Rectal smooth muscle tissue (tissue), 1 donor: ENCODE measurements around the gene ATP12A.

Experiments used
- H3K27ac ChIP-seq: one replicate; pipeline ENCODE4 v1.7.0; 2013; ENCODE audit warnings: low read depth, low read length, inconsistent platforms
- H3K27me3 ChIP-seq: one replicate; pipeline ENCODE4 v1.7.0; 2013; ENCODE audit warnings: low read length; ENCODE audit not compliant: control insufficient read depth, insufficient read depth
- H3K36me3 ChIP-seq: one replicate; pipeline ENCODE4 v1.7.0; 2013; ENCODE audit warnings: low read length; ENCODE audit not compliant: control insufficient read depth, insufficient read depth
- H3K4me1 ChIP-seq: one replicate; pipeline ENCODE4 v1.7.0; 2013; ENCODE audit warnings: low read length; ENCODE audit not compliant: control insufficient read depth, insufficient read depth
- H3K4me3 ChIP-seq: one replicate; pipeline ENCODE4 v1.7.0; 2013; ENCODE audit warnings: low read length
- H3K9ac ChIP-seq: one replicate; pipeline ENCODE4 v1.7.0; 2013; ENCODE audit warnings: low read length

The ATP12A gene

DNA sequence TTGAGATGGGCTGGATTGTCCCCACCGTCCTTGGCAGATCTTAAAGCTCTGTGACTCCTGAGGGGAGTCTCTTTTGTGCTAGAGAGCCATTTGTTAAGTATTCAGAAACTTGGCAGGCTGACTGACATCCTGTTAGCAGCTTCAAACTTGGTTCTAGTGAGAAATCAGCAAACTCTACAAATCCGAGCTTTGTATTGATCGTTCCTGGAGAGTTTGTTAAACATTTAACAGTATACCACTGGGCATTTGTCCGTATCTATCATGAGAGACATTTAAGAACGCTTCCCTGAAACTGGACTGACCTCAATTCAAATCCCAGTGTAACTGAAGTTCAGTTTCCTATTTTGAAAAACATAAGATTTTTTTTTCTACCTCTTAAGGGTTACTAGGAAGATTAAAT is 3.1 kb downstream of the ATP12A start:
- Histone ChIP-seq H3K4me3 (no peak overlapping the region), H3K9ac (no peak overlapping the region), H3K27ac (no peak overlapping the region), H3K36me3 (no peaks in the 10 kb centered on the region), H3K27me3 (peaks cover 10% of the 10 kb centered on the region), H3K4me1 (no peaks in the 10 kb centered on the region)

DNA sequence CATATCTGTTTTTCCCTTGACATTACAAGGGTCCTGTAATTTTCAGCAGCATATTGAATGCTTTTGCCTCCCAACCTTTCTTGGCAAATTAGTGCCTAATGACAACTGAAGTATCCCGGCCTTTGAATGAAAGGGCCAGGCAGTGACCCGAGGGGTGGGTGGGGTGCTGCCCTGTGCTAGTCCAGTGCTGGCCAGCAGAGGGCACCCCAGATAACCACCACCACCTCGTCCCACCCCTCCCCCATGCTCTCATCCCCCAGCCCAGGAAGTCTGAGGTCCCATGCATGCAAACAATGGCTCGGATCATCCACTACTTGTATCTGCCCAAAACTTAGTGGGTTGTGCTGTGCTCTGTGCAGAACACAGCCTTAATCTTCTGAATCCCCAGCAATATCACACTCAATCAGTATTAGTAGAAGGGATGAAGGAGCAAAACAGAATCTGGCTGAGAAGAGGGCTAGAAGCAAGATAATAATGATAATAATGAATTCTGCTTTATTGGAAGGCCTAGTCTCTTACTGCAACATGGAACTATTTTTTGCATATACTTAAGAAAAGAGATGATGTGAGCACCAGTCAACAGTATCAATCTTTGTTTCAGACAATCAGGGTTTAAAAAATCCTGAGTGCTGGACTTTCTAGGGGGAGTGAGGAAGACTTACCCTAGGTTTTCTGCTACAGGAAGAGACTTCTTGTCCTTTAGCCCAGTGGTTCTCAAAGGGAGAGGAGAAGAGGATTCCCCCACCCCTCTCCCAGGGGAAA is 3.8 kb downstream of the ATP12A start:
- peaks cover 11% of the 10 kb centered on the region for H3K27me3 ChIP-seq
- H3K4me1 ChIP-seq: no peaks in the 10 kb centered on the region
- no peaks in the 10 kb centered on the region for H3K36me3 ChIP-seq
- no peak overlapping the region for H3K4me3 ChIP-seq
- no peak overlapping the region for H3K27ac ChIP-seq
- H3K9ac ChIP-seq: no peak overlapping the region

DNA sequence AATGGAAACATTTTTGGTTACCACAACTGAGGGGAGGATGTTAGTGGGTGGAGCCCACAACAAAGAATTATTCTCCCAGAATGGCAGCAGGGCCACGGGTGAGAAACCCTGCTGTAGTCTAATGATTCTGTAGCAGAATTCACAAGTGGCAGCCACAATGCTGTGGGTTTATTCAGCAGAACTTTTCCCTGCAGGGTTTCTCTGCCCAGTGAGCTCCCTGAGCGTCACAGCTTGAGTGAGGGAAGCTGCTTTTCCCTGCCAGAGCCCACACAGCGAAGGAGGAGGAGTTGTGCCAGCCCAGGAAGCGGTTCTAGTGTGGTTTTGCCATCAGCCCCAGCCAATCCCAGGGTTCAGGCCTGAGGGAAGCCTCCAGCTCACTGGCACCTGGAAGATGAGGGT is 4.4 kb downstream of the ATP12A start:
- Histone ChIP-seq H3K27ac (no peak overlapping the region), H3K4me3 (no peak overlapping the region), H3K36me3 (no peaks in the 10 kb centered on the region), H3K4me1 (no peaks in the 10 kb centered on the region), H3K9ac (no peak overlapping the region), H3K27me3 (peaks cover 11% of the 10 kb centered on the region)

DNA sequence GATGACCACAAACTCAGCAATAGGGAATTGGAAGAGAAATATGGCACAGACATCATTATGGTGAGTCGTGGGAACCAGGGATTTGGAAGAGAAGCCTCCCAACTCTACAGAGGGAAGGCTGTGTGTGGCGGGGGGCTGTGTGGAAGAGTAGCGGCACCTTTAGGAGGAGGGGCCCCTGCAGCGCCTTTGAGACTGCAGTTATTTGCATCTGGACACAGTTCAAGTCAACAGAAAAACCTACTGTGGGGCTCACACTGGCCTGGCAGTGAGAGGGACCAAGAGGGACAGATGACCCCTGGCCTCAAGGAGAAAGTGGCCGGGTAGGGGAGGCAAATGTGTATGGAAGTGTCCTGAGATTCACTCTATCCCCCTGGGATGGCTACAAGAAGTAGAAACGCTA is 5.1 kb downstream of the ATP12A start:
- H3K9ac ChIP-seq: no peak overlapping the region

DNA sequence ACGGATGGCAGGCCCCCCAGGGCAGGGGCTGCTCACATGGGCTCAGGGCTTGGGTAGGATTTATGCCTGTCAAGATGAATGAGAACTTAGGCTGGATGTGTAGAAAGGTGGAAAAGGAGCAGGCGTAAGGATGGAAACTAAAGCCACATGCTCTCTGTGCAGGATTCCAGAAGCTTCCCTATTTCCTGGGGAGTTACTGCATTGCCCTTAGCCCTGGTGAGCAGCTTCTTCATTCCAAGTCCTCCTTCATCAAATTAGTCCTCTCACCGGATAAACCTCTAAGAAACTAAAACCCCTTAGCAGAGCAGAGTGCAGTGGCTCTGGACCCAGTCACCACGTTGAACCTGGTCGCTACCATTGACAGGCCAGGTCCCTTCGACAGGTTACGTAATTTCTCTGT is 7.4 kb downstream of the ATP12A start:
- no peak overlapping the region for H3K4me3 ChIP-seq
- H3K27me3 ChIP-seq: peaks cover 4% of the 10 kb centered on the region

More for the DNA sequence above, 5.1 kb downstream of the ATP12A start:
- H3K4me1 ChIP-seq: no peaks in the 10 kb centered on the region
- no peak overlapping the region for H3K27ac ChIP-seq
- no peak overlapping the region for H3K4me3 ChIP-seq
- peaks cover 11% of the 10 kb centered on the region for H3K27me3 ChIP-seq
- no peaks in the 10 kb centered on the region for H3K36me3 ChIP-seq

DNA sequence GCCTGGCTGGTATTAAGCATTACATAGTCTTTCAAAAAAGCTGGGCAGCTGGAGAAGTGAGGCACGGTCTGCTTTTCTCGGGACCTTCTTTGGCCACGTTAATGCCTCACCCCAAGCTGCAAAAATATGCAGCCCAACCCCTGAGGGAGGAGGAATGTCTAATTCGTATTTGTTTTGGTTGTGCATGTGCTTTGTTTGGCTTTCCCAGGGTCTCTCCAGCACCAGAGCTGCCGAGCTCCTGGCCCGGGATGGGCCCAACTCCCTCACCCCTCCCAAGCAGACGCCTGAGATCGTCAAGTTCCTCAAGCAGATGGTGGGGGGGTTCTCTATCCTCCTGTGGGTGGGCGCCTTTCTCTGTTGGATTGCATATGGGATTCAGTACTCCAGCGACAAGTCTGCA is 7.9 kb downstream of the ATP12A start:
- Histone ChIP-seq H3K4me3 (no peak overlapping the region), H3K4me1 (no peaks in the 10 kb centered on the region), H3K9ac (no peak overlapping the region), H3K36me3 (no peaks in the 10 kb centered on the region), H3K27me3 (peaks cover 4% of the 10 kb centered on the region), H3K27ac (no peak overlapping the region)

More for the DNA sequence above, 7.4 kb downstream of the ATP12A start:
- Histone ChIP-seq H3K27ac (no peak overlapping the region), H3K4me1 (no peaks in the 10 kb centered on the region), H3K36me3 (no peaks in the 10 kb centered on the region), H3K9ac (no peak overlapping the region)

DNA sequence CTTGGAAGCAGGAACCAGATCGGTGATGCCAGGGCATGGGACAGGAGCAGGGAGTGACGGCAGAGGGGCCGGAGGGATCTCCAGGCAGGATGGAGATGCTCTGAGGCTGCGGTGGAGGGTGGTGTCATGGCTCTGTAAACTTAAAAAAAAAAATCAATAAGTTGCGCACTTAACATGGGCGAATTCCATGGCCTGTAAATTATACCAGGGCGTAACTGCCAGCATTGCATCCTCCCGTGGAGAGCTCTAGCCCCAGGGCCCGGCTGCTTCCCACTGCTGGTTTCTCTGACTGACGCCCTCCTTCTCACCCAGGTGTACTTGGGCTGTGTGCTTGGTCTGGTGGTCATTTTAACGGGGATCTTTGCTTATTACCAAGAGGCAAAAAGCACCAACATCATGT is 8.7 kb downstream of the ATP12A start:
- Histone ChIP-seq H3K36me3 (no peaks in the 10 kb centered on the region), H3K9ac (no peak overlapping the region), H3K27ac (no peak overlapping the region), H3K27me3 (peaks cover 4% of the 10 kb centered on the region), H3K4me3 (no peak overlapping the region), H3K4me1 (no peaks in the 10 kb centered on the region)

DNA sequence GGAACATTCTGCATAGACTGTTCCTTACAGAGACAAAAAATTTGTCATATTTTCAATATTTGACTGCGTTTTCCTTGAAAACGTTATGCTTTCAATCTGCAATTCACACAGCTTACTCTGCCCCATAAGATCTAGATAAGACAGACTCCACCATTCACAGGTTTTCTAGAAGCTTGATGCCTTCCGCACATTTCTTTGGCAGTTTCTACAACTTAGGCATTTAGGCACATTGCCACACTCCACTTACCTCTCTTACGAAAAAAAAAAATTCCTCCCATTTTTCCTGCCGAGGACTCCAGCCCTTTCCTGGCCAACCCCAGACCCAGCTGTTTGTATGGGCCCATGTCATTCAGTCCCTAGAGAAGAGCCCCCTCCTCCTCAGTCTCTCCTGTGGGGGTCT is 11.2 kb downstream of the ATP12A start:
- Histone ChIP-seq H3K27me3 (peaks cover 2% of the 10 kb centered on the region), H3K4me3 (no peak overlapping the region), H3K4me1 (no peaks in the 10 kb centered on the region), H3K27ac (no peak overlapping the region), H3K36me3 (no peaks in the 10 kb centered on the region), H3K9ac (no peak overlapping the region)

DNA sequence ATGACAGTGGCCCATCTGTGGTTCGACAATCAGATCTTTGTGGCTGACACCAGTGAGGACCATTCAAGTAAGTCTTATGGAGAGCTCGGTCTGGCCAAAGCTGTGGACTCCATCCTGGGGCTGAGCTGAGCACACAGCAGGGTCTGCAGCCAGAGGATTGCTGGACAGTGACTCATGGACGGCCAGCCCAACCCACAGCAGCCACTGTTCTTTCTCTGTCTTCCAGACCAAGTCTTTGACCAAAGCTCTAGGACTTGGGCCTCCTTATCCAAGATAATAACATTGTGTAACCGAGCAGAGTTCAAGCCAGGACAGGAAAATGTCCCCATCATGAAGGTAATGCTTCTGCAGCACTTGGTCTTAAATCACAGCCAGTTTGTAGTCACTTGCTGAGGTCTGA is 12.4 kb downstream of the ATP12A start:
- H3K36me3 ChIP-seq: no peaks in the 10 kb centered on the region
- H3K4me1 ChIP-seq: no peaks in the 10 kb centered on the region
- H3K27me3 ChIP-seq: peaks cover 2% of the 10 kb centered on the region
- H3K4me3 ChIP-seq: no peak overlapping the region
- no peak overlapping the region for H3K27ac ChIP-seq
- H3K9ac ChIP-seq: no peak overlapping the region

DNA sequence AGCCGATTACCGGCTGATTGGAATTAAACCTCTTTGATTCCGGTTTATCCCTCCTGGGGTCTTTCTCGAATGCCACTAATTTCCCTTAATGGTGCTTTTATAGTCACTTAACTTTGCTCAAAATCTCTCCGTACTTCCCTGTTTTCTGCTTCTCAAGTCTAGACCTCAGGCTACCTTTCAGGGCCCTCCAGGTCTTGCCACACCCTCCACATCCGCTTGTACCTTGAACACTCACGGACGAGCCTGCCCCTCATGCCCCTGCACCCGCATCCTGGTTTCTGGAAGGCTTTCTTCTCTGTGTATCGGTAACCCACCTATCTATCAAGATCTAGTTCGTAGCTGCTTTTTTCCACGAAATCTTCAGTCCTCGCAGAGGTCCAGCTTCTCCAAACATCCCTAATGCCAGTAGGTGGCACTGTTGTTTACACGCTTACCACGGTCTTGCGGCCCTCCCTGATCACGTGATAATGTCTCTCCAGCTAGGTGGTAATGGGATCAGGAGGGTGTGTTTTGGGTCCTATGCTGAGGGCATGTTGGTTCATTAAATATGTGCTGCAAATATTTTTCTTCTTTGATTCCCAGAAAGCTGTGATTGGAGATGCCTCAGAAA is 13.8 kb downstream of the ATP12A start:
- no peak overlapping the region for H3K9ac ChIP-seq
- no peaks in the 10 kb centered on the region for H3K36me3 ChIP-seq
- H3K27me3 ChIP-seq: no peaks in the 10 kb centered on the region
- H3K4me1 ChIP-seq: no peaks in the 10 kb centered on the region
- H3K27ac ChIP-seq: no peak overlapping the region
- no peak overlapping the region for H3K4me3 ChIP-seq

DNA sequence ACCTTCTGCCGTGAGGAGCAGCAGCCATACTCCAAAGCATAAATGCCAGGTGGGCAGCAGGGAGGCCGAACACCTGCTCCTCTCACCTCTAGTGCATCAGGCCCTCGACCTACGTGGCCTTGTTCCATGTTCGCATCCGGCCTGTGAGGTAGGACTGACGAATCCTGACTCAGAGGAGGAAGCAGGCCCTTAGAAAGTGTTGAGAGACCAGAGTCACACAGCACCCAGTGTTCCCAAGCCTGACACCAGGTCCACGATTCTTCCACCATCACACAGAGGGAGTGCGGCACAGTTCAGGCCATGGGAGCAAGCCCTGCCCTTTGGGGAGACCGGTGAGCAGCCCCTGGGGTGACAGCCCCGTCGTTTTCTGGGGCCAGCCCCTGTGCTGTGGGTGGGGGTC is 14.7 kb downstream of the ATP12A start:
- H3K27me3 ChIP-seq: no peaks in the 10 kb centered on the region
- H3K36me3 ChIP-seq: no peaks in the 10 kb centered on the region
- H3K4me1 ChIP-seq: no peaks in the 10 kb centered on the region
- no peak overlapping the region for H3K9ac ChIP-seq
- no peak overlapping the region for H3K27ac ChIP-seq
- H3K4me3 ChIP-seq: no peak overlapping the region

DNA sequence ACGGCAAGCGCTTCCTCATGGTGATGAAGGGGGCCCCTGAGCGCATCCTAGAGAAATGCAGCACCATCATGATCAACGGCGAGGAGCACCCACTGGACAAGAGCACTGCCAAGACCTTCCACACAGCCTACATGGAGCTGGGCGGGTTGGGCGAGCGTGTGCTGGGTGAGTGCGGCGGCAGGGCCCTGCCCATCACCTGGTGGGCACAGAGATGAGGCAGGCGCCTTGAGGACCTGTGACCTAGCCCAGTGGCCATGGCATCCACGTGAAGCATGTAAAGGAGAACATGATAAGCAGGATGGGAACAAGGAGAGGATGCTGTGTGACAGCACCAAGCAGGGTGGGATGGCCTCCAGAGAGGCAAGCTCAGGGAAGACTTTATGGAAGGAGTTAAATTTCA is 18.5 kb downstream of the ATP12A start:
- no peak overlapping the region for H3K9ac ChIP-seq
- H3K27ac ChIP-seq: no peak overlapping the region
- no peak overlapping the region for H3K4me3 ChIP-seq
- no peaks in the 10 kb centered on the region for H3K27me3 ChIP-seq
- no peaks in the 10 kb centered on the region for H3K4me1 ChIP-seq
- H3K36me3 ChIP-seq: no peaks in the 10 kb centered on the region

DNA sequence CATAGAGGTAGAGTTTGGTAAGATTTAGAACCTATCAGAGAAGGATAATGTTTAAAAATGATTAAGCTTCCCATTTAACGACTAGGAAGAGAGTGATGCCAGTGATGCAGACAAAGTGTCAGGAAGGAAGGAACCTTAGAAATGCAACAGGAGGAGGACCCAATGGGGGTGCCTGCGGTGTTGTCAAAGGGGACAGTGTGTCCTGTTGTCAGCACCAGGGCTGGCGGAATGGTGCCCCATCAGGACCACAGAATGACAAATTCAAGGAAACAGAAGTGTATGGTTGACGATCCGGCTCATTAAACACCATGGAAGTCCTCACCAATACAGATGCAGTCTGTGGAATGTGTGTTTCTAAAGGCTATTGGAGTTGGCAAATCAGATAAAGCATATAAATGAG is 19.3 kb downstream of the ATP12A start:
- Histone ChIP-seq H3K27me3 (no peaks in the 10 kb centered on the region), H3K36me3 (no peaks in the 10 kb centered on the region), H3K9ac (no peak overlapping the region), H3K4me1 (no peaks in the 10 kb centered on the region), H3K27ac (no peak overlapping the region), H3K4me3 (no peak overlapping the region)
